OCI-LY1 (cell line): Measurements from ENCODE around the gene LSMEM2.
"Not testable (repeated sequence)": the region's sequence is repeated elsewhere in the genome, so short reads cannot be mapped to it uniquely, and the experiment has no call there.

Experiments used
- H2AFZ ChIP-seq: fragments of 200-600 bp; sonication (generic), shearing (Covaris generic); 2 replicates; pipeline ENCODE4 v1.6.0; 2014; ENCODE audit warnings: antibody characterized with exemption, mild to moderate bottlenecking, low read length
- H3F3A ChIP-seq: fragments of 200-600 bp; sonication (generic), shearing (Covaris generic); 2 replicates; pipeline ENCODE4 v1.6.0; 2014; ENCODE audit warnings: mild to moderate bottlenecking, antibody characterized with exemption, low read length, moderate library complexity; ENCODE audit not compliant: insufficient read depth
- H3K27ac ChIP-seq: fragments of 200-600 bp; sonication (generic); 2 replicates; pipeline ENCODE4 v1.5.1; 2014; ENCODE audit warnings: low read length, mixed run types, mild to moderate bottlenecking, low read depth; ENCODE audit not compliant: poor library complexity, severe bottlenecking
- H3K27me3 ChIP-seq: fragments of 200-600 bp; sonication (generic); 2 replicates; pipeline ENCODE4 v1.6.0; 2014; ENCODE audit warnings: antibody characterized with exemption, mild to moderate bottlenecking, low read length, moderate library complexity; ENCODE audit not compliant: insufficient read depth
- H3K36me3 ChIP-seq: fragments of 200-600 bp; sonication (generic); 2 replicates; pipeline ENCODE4 v1.6.1; 2014; ENCODE audit warnings: mild to moderate bottlenecking, antibody characterized with exemption, low read length, moderate library complexity, mixed read lengths; ENCODE audit not compliant: insufficient read depth
- H3K4me1 ChIP-seq: fragments of 200-600 bp; sonication (generic); 2 replicates; pipeline ENCODE4 v1.5.1; 2014; ENCODE audit warnings: mild to moderate bottlenecking, low read length, moderate library complexity; ENCODE audit not compliant: insufficient read depth, severe bottlenecking
- H3K4me2 ChIP-seq: fragments of 200-600 bp; sonication (generic), shearing (Covaris generic); 2 replicates; pipeline ENCODE4 v1.6.1; 2014; ENCODE audit warnings: low read length
- H3K4me3 ChIP-seq: fragments of 200-600 bp; sonication (generic); 2 replicates; pipeline ENCODE4 v1.5.1; 2014; ENCODE audit warnings: low read length, low read depth, mild to moderate bottlenecking, mixed read lengths; ENCODE audit not compliant: poor library complexity, severe bottlenecking
- H3K79me2 ChIP-seq: fragments of 200-600 bp; shearing (Covaris generic); 2 replicates; pipeline ENCODE4 v1.6.1; 2016; ENCODE audit warnings: mixed run types, low read length, mixed read lengths; ENCODE audit not compliant: insufficient read depth
- H3K9ac ChIP-seq: fragments of 200-600 bp; sonication (generic), shearing (Covaris generic); 2 replicates; pipeline ENCODE4 v1.6.1; 2014; ENCODE audit warnings: mild to moderate bottlenecking, low read length, mixed read lengths
- H3K9me2 ChIP-seq: fragments of 200-600 bp; sonication (generic), shearing (Covaris generic); 2 replicates; pipeline ENCODE4 v1.6.1; 2014; ENCODE audit warnings: low read depth, mild to moderate bottlenecking, low read length, mixed read lengths
- H3K9me3 ChIP-seq: fragments of 200-600 bp; shearing (Covaris generic); 2 replicates; pipeline ENCODE4 v1.6.1; 2014; ENCODE audit warnings: low read length, mixed read lengths
- H4K20me1 ChIP-seq: fragments of 200-600 bp; sonication (generic), shearing (Covaris generic); 2 replicates; pipeline ENCODE4 v1.6.0; 2016; ENCODE audit warnings: mild to moderate bottlenecking, low read length; ENCODE audit not compliant: insufficient read depth
- EZH2 ChIP-seq: fragments of 200-600 bp; sonication (generic), shearing (Covaris generic); IDR thresholded peaks from 2 replicates; pipeline ENCODE4 v1.8.0; 2017; ENCODE audit warnings: borderline replicate concordance, mixed run types, mild to moderate bottlenecking, antibody characterized with exemption, low read length, moderate library complexity, mixed read lengths
- TF ChIP-seq, protein P1 (sequence below): fragments of 200-600 bp; sonication (generic), shearing (Covaris generic); IDR thresholded peaks from 2 replicates; pipeline ENCODE4 v1.5.1; 2017; ENCODE audit warnings: mild to moderate bottlenecking, antibody characterized with exemption, low read length, moderate library complexity, mixed read lengths

The LSMEM2 gene

DNA sequence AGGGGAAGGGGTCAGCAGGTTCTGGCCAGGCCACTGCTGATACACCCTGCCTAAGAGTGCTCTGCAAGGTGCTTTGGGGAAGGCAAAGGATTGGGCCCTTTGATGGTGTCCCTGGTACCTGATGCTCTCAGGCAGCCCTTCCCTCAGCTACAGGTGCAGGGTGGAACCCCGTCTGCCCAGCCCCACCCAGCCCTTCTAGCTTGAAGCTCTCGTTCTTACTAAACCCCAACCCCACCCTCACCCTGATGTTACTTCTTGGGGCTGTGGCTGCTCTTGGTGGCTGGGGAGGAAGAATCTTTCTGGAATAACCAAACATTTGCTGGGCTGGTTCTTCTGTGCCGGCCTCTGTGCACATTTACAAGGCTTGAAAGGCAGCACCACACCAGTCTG, 36.5 kb upstream of the LSMEM2 start:
- Histone ChIP-seq H3K9me2 (no peaks in the 10 kb centered on the region), H3F3A (no peaks in the 10 kb centered on the region), H4K20me1 (no peaks in the 10 kb centered on the region), H3K4me3 (no peak overlapping the region), H3K27me3 (no peaks in the 10 kb centered on the region), H3K27ac (peak overlapping the region; percentile 85), H3K79me2 (peaks cover 23% of the 10 kb centered on the region), H3K36me3 (peaks cover 14% of the 10 kb centered on the region; the same call in 1 of the 2 replicates), H3K9ac (peak overlapping the region; percentile 22; the same call in 1 of the 2 replicates), H3K9me3 (no peaks in the 10 kb centered on the region), H3K4me2 (peak overlapping the region; percentile 45; the same call in 1 of the 2 replicates), H3K4me1 (peaks cover 74% of the 10 kb centered on the region), H2AFZ (no peak overlapping the region)
- TF ChIP-seq EZH2, result no peak
- TF ChIP-seq, protein P1, sequence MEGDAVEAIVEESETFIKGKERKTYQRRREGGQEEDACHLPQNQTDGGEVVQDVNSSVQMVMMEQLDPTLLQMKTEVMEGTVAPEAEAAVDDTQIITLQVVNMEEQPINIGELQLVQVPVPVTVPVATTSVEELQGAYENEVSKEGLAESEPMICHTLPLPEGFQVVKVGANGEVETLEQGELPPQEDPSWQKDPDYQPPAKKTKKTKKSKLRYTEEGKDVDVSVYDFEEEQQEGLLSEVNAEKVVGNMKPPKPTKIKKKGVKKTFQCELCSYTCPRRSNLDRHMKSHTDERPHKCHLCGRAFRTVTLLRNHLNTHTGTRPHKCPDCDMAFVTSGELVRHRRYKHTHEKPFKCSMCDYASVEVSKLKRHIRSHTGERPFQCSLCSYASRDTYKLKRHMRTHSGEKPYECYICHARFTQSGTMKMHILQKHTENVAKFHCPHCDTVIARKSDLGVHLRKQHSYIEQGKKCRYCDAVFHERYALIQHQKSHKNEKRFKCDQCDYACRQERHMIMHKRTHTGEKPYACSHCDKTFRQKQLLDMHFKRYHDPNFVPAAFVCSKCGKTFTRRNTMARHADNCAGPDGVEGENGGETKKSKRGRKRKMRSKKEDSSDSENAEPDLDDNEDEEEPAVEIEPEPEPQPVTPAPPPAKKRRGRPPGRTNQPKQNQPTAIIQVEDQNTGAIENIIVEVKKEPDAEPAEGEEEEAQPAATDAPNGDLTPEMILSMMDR, result no peak

DNA sequence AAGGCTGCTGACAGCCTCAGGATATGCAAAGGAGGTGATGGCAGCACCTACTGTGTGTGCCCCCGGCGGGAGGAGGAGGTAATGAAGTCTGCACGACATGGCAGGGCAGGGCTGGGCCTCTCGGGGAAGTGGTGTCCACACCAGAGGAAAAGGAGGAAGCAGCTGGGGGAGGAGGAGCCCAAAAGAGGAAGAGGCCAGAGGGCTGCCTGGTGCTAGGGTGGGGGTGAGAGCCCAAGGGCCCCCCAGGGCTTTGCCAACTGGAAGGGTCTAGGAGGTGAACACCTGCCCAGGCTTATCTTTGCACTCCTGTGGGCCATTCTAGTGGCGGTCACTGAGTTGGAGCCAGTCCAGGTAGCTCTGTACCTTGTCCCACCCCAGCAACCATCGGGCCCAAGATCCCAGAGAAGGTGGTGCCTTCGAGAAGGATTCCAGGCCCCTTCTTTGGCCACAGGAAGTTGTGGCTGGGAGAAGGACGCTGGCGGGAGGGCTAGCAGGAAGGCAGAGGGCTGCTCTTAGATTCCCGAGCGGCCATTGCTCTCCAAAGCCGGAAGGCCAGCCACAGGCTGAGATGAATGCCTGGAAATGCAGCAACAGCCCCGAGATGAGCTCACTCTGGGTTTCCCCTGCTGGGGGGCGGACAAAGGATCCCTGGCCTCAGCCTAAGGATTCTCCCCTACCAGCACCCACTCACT, 35.9 kb upstream of the LSMEM2 start:
- H3K27ac ChIP-seq, result peak overlapping the region; percentile 85
- no peaks in the 10 kb centered on the region for H4K20me1 ChIP-seq
- no peak overlapping the region for H3K4me3 ChIP-seq

DNA sequence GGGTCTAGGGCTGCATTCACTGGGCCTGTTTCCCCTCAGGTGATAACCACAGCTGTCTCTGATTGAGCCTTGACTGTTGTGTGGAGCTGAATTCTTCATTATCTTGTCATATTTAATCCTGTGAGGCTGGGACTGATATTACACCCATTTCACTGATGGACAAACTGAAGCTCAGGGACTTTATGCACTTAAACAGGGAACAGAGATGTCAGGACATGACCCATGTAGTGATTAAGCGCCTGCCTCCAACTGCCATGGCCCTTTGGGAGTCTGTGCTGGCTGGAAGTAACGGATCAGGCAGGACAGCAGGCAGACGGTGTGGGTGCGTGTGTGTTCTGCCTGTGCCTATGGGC, 35.4 kb upstream of the LSMEM2 start:
- Histone ChIP-seq H3K79me2 (peaks cover 21% of the 10 kb centered on the region), H3K27ac (peak overlapping the region; percentile 85), H3K27me3 (no peaks in the 10 kb centered on the region), H3K9ac (no peak overlapping the region; the same call in 1 of the 2 replicates), H3K36me3 (peaks cover 19% of the 10 kb centered on the region; the same call in 1 of the 2 replicates), H3K9me2 (no peaks in the 10 kb centered on the region), H3K4me2 (no peak overlapping the region), H3K4me1 (peaks cover 72% of the 10 kb centered on the region), H4K20me1 (no peaks in the 10 kb centered on the region), H3K4me3 (no peak overlapping the region), H3F3A (no peaks in the 10 kb centered on the region), H3K9me3 (no peaks in the 10 kb centered on the region), H2AFZ (no peak overlapping the region)
- TF ChIP-seq, protein P1, result no peak
- no peak for TF ChIP-seq EZH2

More for the DNA sequence above, 35.9 kb upstream of the LSMEM2 start:
- no peak overlapping the region for H2AFZ ChIP-seq
- H3K9me2 ChIP-seq, result no peaks in the 10 kb centered on the region
- no peak for TF ChIP-seq EZH2
- TF ChIP-seq, protein P1, result peak; percentile 10; the same call in 1 of the 2 replicates
- peaks cover 19% of the 10 kb centered on the region; the same call in 1 of the 2 replicates for H3K36me3 ChIP-seq
- H3F3A ChIP-seq, result no peaks in the 10 kb centered on the region
- peaks cover 25% of the 10 kb centered on the region for H3K79me2 ChIP-seq
- peak overlapping the region; percentile 45; the same call in 1 of the 2 replicates for H3K4me2 ChIP-seq
- H3K4me1 ChIP-seq, result peaks cover 77% of the 10 kb centered on the region
- no peaks in the 10 kb centered on the region for H3K27me3 ChIP-seq
- peak overlapping the region; percentile 22; the same call in 1 of the 2 replicates for H3K9ac ChIP-seq
- no peaks in the 10 kb centered on the region for H3K9me3 ChIP-seq

DNA sequence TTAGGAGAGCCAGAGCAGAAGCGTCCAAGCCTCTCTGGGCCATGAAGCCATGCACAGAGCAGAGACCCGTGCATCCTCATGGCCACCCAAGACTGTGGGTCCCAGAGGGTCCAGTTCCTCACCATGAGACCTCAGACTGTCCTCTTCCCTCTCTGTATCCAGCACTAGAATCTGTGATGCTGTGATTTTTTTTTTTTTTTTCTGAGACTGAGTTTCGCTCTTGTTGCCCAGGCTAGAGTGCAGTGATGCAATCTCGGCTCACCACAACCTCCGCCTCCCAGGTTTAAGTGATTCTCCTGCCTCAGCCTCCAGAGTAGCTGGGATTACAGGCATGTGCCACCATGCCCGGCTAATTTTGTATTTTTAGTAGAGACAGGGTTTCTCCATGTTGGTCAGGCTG, 34.1 kb upstream of the LSMEM2 start:
- H3K79me2 ChIP-seq, result peaks cover 12% of the 10 kb centered on the region
- not testable (repeated sequence) for H3F3A ChIP-seq, H2AFZ ChIP-seq, H3K9me2 ChIP-seq, H3K9ac ChIP-seq, H3K27me3 ChIP-seq, H4K20me1 ChIP-seq, H3K4me3 ChIP-seq, H3K4me2 ChIP-seq, H3K9me3 ChIP-seq
- H3K4me1 ChIP-seq, result peaks cover 59% of the 10 kb centered on the region
- H3K36me3 ChIP-seq, result peaks cover 11% of the 10 kb centered on the region; the same call in 1 of the 2 replicates
- H3K27ac ChIP-seq, result peak overlapping the region; percentile 44
